IPS-15b (cell line): Measurements from ENCODE around the gene BRK1.
"Not testable (repeated sequence)": the region's sequence is repeated elsewhere in the genome, so short reads cannot be mapped to it uniquely, and the experiment has no call there.

Experiments
- H3K27me3 ChIP-seq: one replicate; pipeline ENCODE4 v1.6.1; 2013; ENCODE audit warnings: low read length; ENCODE audit not compliant: control insufficient read depth, insufficient read depth
- H3K36me3 ChIP-seq: one replicate; pipeline ENCODE4 v1.6.1; 2013; ENCODE audit warnings: low read length; ENCODE audit not compliant: control insufficient read depth, insufficient read depth
- H3K4me1 ChIP-seq: one replicate; pipeline ENCODE4 v1.6.1; 2013; ENCODE audit warnings: mild to moderate bottlenecking, low read length; ENCODE audit not compliant: control insufficient read depth, insufficient read depth
- H3K4me3 ChIP-seq: one replicate; pipeline ENCODE4 v1.5.1; 2013; ENCODE audit warnings: low read depth, low read length
- H3K9ac ChIP-seq: one replicate; pipeline ENCODE4 v1.6.1; 2013; ENCODE audit warnings: low read depth, mild to moderate bottlenecking, low read length
- H3K9me3 ChIP-seq: one replicate; pipeline ENCODE4 v1.6.1; 2013; ENCODE audit warnings: mild to moderate bottlenecking, low read length; ENCODE audit not compliant: control insufficient read depth, insufficient read depth

The BRK1 gene

GRCh38 chr3:10115326-10116137 lies at the start of gene BRK1:
TSS of gene BRK1 (plus strand) at chr3:10115675. CDS start at chr3:10115702, 27 bp downstream.
- H3K9ac ChIP-seq, result peak within 1 kb of the TSS; percentile 86
- no peaks in the 10 kb centered on the region for H3K36me3 ChIP-seq
- no peaks in the 10 kb centered on the region for H3K4me1 ChIP-seq
- H3K4me3 ChIP-seq, result peak within 1 kb of the TSS; percentile 96
- H3K9me3 ChIP-seq, result no peaks in the 10 kb centered on the region
- no peaks in the 10 kb centered on the region for H3K27me3 ChIP-seq

- not testable (repeated sequence) for H3K9me3 ChIP-seq, H3K4me3 ChIP-seq, H3K27me3 ChIP-seq, H3K4me1 ChIP-seq, H3K9ac ChIP-seq
- peaks cover 13% of the 10 kb centered on the region for H3K36me3 ChIP-seq
Observed at GRCh38 chr3:10070077-10070476, 45.4 kb upstream of the BRK1 start.

GRCh38 chr3:10074666-10075065 lies 40.8 kb upstream of the BRK1 start:
- Histone ChIP-seq H3K36me3 (peaks cover 23% of the 10 kb centered on the region), H3K9me3 (no peaks in the 10 kb centered on the region), H3K4me3 (no peak overlapping the region), H3K27me3 (no peaks in the 10 kb centered on the region), H3K4me1 (no peaks in the 10 kb centered on the region), H3K9ac (no peak overlapping the region)

GRCh38 chr3:10081871-10082270 lies 33.6 kb upstream of the BRK1 start:
- Histone ChIP-seq H3K27me3 (no peaks in the 10 kb centered on the region), H3K9me3 (no peaks in the 10 kb centered on the region), H3K4me3 (no peak overlapping the region), H3K9ac (no peak overlapping the region), H3K4me1 (no peaks in the 10 kb centered on the region), H3K36me3 (peaks cover 44% of the 10 kb centered on the region)

- Histone ChIP-seq H3K9me3 (no peaks in the 10 kb centered on the region), H3K4me3 (no peak overlapping the region), H3K36me3 (peaks cover 49% of the 10 kb centered on the region), H3K9ac (no peak overlapping the region), H3K27me3 (no peaks in the 10 kb centered on the region), H3K4me1 (no peaks in the 10 kb centered on the region)
Observed at GRCh38 chr3:10085738-10086137, 29.7 kb upstream of the BRK1 start.

GRCh38 chr3:10088256-10088655 lies 27.2 kb upstream of the BRK1 start:
- no peak overlapping the region for H3K9ac ChIP-seq
- H3K9me3 ChIP-seq, result no peaks in the 10 kb centered on the region
- H3K4me1 ChIP-seq, result no peaks in the 10 kb centered on the region
- H3K4me3 ChIP-seq, result no peak overlapping the region
- H3K27me3 ChIP-seq, result no peaks in the 10 kb centered on the region
- H3K36me3 ChIP-seq, result peaks cover 41% of the 10 kb centered on the region

GRCh38 chr3:10090179-10090578 lies 25.3 kb upstream of the BRK1 start:
- peaks cover 37% of the 10 kb centered on the region for H3K36me3 ChIP-seq
- H3K4me3 ChIP-seq, result no peak overlapping the region
- no peaks in the 10 kb centered on the region for H3K27me3 ChIP-seq
- H3K4me1 ChIP-seq, result no peaks in the 10 kb centered on the region
- no peaks in the 10 kb centered on the region for H3K9me3 ChIP-seq
- no peak overlapping the region for H3K9ac ChIP-seq

- not testable (repeated sequence) for H3K4me3 ChIP-seq, H3K4me1 ChIP-seq, H3K27me3 ChIP-seq, H3K9me3 ChIP-seq, H3K9ac ChIP-seq
- peaks cover 37% of the 10 kb centered on the region for H3K36me3 ChIP-seq
Observed at GRCh38 chr3:10090774-10091173, 24.7 kb upstream of the BRK1 start.

GRCh38 chr3:10091387-10091786 lies 24.1 kb upstream of the BRK1 start:
- H3K9me3 ChIP-seq, H3K9ac ChIP-seq, H3K27me3 ChIP-seq, H3K4me3 ChIP-seq, H3K4me1 ChIP-seq: not testable (repeated sequence)
- H3K36me3 ChIP-seq, result peaks cover 38% of the 10 kb centered on the region

GRCh38 chr3:10093678-10094077 lies 21.8 kb upstream of the BRK1 start:
- Histone ChIP-seq H3K36me3 (peaks cover 36% of the 10 kb centered on the region), H3K4me3 (no peak overlapping the region), H3K9ac (no peak overlapping the region), H3K4me1 (no peaks in the 10 kb centered on the region), H3K27me3 (no peaks in the 10 kb centered on the region), H3K9me3 (no peaks in the 10 kb centered on the region)

GRCh38 chr3:10099041-10099440 lies 16.4 kb upstream of the BRK1 start:
- H3K9me3 ChIP-seq, result no peaks in the 10 kb centered on the region
- H3K4me3 ChIP-seq, result no peak overlapping the region
- no peak overlapping the region for H3K9ac ChIP-seq
- no peaks in the 10 kb centered on the region for H3K27me3 ChIP-seq
- H3K4me1 ChIP-seq, result no peaks in the 10 kb centered on the region
- H3K36me3 ChIP-seq, result peaks cover 25% of the 10 kb centered on the region

GRCh38 chr3:10106919-10107318 lies 8.6 kb upstream of the BRK1 start:
- Histone ChIP-seq H3K9me3 (no peaks in the 10 kb centered on the region), H3K27me3 (no peaks in the 10 kb centered on the region), H3K4me3 (no peak overlapping the region), H3K4me1 (no peaks in the 10 kb centered on the region), H3K36me3 (no peaks in the 10 kb centered on the region), H3K9ac (no peak overlapping the region)
